VCaP (cell line): ENCODE results near the gene BRD7.

ENCODE experiments used
- H3K27ac ChIP-seq: fragments of 450-650 bp; 2 replicates; pipeline ENCODE4 v1.5.1; 2017
- CTCF ChIP-seq: fragments of 450-650 bp; conservative IDR thresholded peaks from 2 replicates; pipeline ENCODE4 v1.5.1; 2017; ENCODE audit warnings: mild to moderate bottlenecking, moderate library complexity

Gene BRD7

GRCh38 chr16:50288920-50289319 is 79.9 kb downstream of the BRD7 start:
- no peak overlapping the region for H3K27ac ChIP-seq
- TF ChIP-seq CTCF = no peak

- H3K27ac ChIP-seq = no peak overlapping the region
- TF ChIP-seq CTCF = no peak
Measured at GRCh38 chr16:50288026-50288425, 80.8 kb downstream of the BRD7 start.

GRCh38 chr16:50286681-50287080 is 82.1 kb downstream of the BRD7 start:
- TF ChIP-seq CTCF = no peak
- H3K27ac ChIP-seq = no peak overlapping the region

- no peak for TF ChIP-seq CTCF
- H3K27ac ChIP-seq = no peak overlapping the region
Measured at GRCh38 chr16:50285406-50286003, 83.3 kb downstream of the BRD7 start.

- TF ChIP-seq CTCF = no peak
- no peak overlapping the region; the same call in 1 of the 2 replicates for H3K27ac ChIP-seq
Measured at GRCh38 chr16:50284131-50284911, 84.5 kb downstream of the BRD7 start.

GRCh38 chr16:50282955-50283631 is 85.7 kb downstream of the BRD7 start:
- no peak for TF ChIP-seq CTCF
- no peak overlapping the region for H3K27ac ChIP-seq

- TF ChIP-seq CTCF = no peak
- H3K27ac ChIP-seq = no peak overlapping the region
Measured at GRCh38 chr16:50282010-50282538, 86.7 kb downstream of the BRD7 start.
